Spleen (tissue), 11 donors: Measurements from ENCODE around the gene SLC38A7. TPM values are rescaled to one million over a fixed set of nuclear protein-coding genes. Genes with fewer than 3 reads are reported as not detected.

Experiments
- DNase-seq: peaks from one replicate; pipeline ENCODE4 v3.0.0-alpha.2; 2020
- H3K27ac ChIP-seq, 8 donors: fragments of 200-600 bp; sonication (generic) in 7 of 8; 1 replicate in 4 of 8; 2 replicates in 4 of 8; pipeline versions ENCODE4 v1.5.0 to v1.8.0; 2016 to 2021; ENCODE audit warnings: inconsistent platforms in 4 of 8, mild to moderate bottlenecking in 4 of 8, moderate library complexity in 1 of 8
- H3K27me3 ChIP-seq, 7 donors: fragments of 200-600 bp; sonication (generic) in 6 of 7; replicated peaks in 1 of 7; 1 replicate in 4 of 7; 2 replicates in 3 of 7; pipeline versions ENCODE4 v1.5.0 to v1.8.0; 2016 to 2021; ENCODE audit warnings: inconsistent platforms in 3 of 7, mild to moderate bottlenecking in 1 of 7
- H3K36me3 ChIP-seq, 6 donors: fragments of 200-600 bp; sonication (generic) in 5 of 6; 1 replicate in 4 of 6; 2 replicates in 2 of 6; pipeline versions ENCODE4 v1.5.0 to v1.8.0; 2016 to 2021; ENCODE audit warnings: inconsistent platforms in 2 of 6
- H3K4me1 ChIP-seq, 6 donors: fragments of 200-600 bp; sonication (generic) in 5 of 6; 1 replicate in 3 of 6; 2 replicates in 3 of 6; pipeline versions ENCODE4 v1.5.0 to v1.8.0; 2016 to 2021; ENCODE audit warnings: inconsistent platforms in 3 of 6
- H3K4me3 ChIP-seq, 8 donors: fragments of 200-600 bp; sonication (generic) in 7 of 8; 1 replicate in 4 of 8; 2 replicates in 4 of 8; pipeline versions ENCODE4 v1.5.0 to v1.8.0; 2016 to 2021; ENCODE audit warnings: inconsistent platforms in 4 of 8, mild to moderate bottlenecking in 4 of 8, moderate library complexity in 2 of 8
- H3K9me3 ChIP-seq, 8 donors: fragments of 200-600 bp; sonication (generic) in 7 of 8; 1 replicate in 4 of 8; 2 replicates in 4 of 8; pipeline versions ENCODE4 v1.5.0 to v1.8.0; 2016 to 2021; ENCODE audit warnings: inconsistent platforms in 4 of 8
- POLR2A ChIP-seq, 3 donors: fragments of 450-650 bp; IDR thresholded peaks; one replicate each; pipeline ENCODE4 v1.5.1; 2017; ENCODE audit warnings: antibody characterized with exemption in 3 of 3, mild to moderate bottlenecking in 1 of 3
- POLR2AphosphoS5 ChIP-seq, 3 donors: sonication (generic); formaldehyde crosslinking; IDR thresholded peaks; one replicate each; pipeline ENCODE4 v1.5.1; 2017; ENCODE audit warnings: antibody characterized with exemption in 3 of 3
- WGBS, 5 donors: extraction: QIAGEN DNeasy Blood & Tissue Kit in 3 of 5; methylation state at CpG; one replicate each; pipeline versions ENCODE4 v1.1.5 to v1.1.7; 2013 to 2018; 5-methylcytosine and 5-hydroxymethylcytosine counted together
- intact Hi-C: fragments of 100-400 bp; cut with DNase I; formaldehyde crosslinking; loops from one replicate; pipeline ENCODE4 v1.15.0; 2023; ENCODE audit warnings: low total_unique reads
- polyA plus RNA-seq, 3 donors: library from polyadenylated mRNA; stranded (reverse); fragments of 200-250 nt; gene quantifications; one replicate each; pipeline ENCODE4 v1.2.1, GENCODE V29; 2013
- total RNA-seq, 7 donors: library from RNA; depleted of rRNA in 3 of 7; stranded (reverse); fragments of >200 nt in 3 of 7; fragmentation: NEBNext Ultra II Directional in 4 of 7; extraction: Animal tissue kit (Norgen Biotek cat#: 25700) in 4 of 7; gene quantifications; one replicate each; pipeline versions ENCODE4 v1.1.0 to v1.2.1, GENCODE V29; 2016 to 2021
- TF ChIP-seq, protein P1 (sequence below), 11 experiments: fragments of 200-600 bp in 7 of 11; fragments of 450-650 bp in 4 of 11; sonication (generic) in 4 of 11; IDR thresholded peaks in 8 of 11; conservative IDR thresholded peaks in 3 of 11; 1 replicate in 7 of 11; 2 replicates in 4 of 11; pipeline versions ENCODE4 v1.4.0 to v1.8.0; 2016 to 2021; ENCODE audit warnings: antibody characterized with exemption in 11 of 11, inconsistent platforms in 4 of 11, mild to moderate bottlenecking in 1 of 11
- donor health status: healthy with polysubstance abuse.
- donor health status: DM: no; HTN: no; CAD: no; lungs with moderate emphysema.
- donor health status: DM: no; HTN: no; CAD: no.
- donor health status: Bipolar disorder and iron deficiency.
- donor health status: healthy.
- donor health status: DM: no; HTN: no; CAD: no.
- donor health status: DM: yes; HTN: yes; CAD: no.

Gene SLC38A7
- total and polyA plus RNA-seq, 10 donors, result 2.9 to 29.5 (median 18.8) TPM

DNA sequence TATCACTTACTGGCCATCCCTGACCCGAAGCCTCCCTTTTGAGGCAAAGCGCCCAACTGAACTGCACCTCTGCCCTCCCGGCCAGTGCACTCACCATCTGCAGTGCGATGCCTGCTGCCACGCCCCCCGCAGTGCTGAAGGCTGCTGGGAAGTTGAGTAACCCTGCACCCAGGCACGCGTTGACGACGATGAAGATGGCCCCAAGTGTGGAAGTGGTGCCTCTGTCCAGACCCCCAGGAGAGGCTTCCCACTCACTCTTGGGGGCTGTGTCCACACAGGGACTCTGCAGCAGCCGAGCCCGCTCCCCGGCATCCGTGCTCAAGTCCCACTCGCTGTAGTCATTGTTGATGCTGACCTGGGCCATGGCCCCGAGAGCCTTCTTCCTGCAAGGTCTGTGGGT, 4.8 kb downstream of the SLC38A7 start:
- WGBS, 5 donors, result 89 to 96% (median 95%) methylated on average over 16 of the region's 16 CpGs
- no peak for DNase-seq
- H3K27me3 ChIP-seq, result no peaks in the 10 kb centered on the region
- H3K4me1 ChIP-seq, result peaks cover 11 to 29% (median 23%) of the 10 kb centered on the region in 6 donors
- no peak overlapping the region for H3K4me3 ChIP-seq
- peaks cover 0 to 68% (median 29%) of the 10 kb centered on the region in 6 donors for H3K36me3 ChIP-seq
- no peak overlapping the region for H3K27ac ChIP-seq
- TF ChIP-seq, protein P1, sequence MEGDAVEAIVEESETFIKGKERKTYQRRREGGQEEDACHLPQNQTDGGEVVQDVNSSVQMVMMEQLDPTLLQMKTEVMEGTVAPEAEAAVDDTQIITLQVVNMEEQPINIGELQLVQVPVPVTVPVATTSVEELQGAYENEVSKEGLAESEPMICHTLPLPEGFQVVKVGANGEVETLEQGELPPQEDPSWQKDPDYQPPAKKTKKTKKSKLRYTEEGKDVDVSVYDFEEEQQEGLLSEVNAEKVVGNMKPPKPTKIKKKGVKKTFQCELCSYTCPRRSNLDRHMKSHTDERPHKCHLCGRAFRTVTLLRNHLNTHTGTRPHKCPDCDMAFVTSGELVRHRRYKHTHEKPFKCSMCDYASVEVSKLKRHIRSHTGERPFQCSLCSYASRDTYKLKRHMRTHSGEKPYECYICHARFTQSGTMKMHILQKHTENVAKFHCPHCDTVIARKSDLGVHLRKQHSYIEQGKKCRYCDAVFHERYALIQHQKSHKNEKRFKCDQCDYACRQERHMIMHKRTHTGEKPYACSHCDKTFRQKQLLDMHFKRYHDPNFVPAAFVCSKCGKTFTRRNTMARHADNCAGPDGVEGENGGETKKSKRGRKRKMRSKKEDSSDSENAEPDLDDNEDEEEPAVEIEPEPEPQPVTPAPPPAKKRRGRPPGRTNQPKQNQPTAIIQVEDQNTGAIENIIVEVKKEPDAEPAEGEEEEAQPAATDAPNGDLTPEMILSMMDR (IDR thresholded peaks at IDR 0.05 in 8 of 11, conservative IDR thresholded peaks at IDR 0.05 in 3 of 11), result no peak
- peak in 1 of 3 donors; percentile 35 for TF ChIP-seq POLR2AphosphoS5 (IDR thresholded peaks at IDR 0.05)
- H3K9me3 ChIP-seq, result no peaks in the 10 kb centered on the region
- intact Hi-C loops, result no loop called here

- WGBS, 5 donors, result 85 to 96% (median 92%) methylated on average over 2 to 3 of the region's 3 CpGs
- H3K4me3 ChIP-seq, result no peak overlapping the region
- TF ChIP-seq POLR2A (IDR thresholded peaks at IDR 0.05) (no peak), POLR2AphosphoS5 (IDR thresholded peaks at IDR 0.05) (no peak)
- TF ChIP-seq, protein P1 (IDR thresholded peaks at IDR 0.05 in 8 of 11, conservative IDR thresholded peaks at IDR 0.05 in 3 of 11), result no peak
- H3K9me3 ChIP-seq, result no peaks in the 10 kb centered on the region
- peaks cover 6 to 19% (median 15%) of the 10 kb centered on the region in 6 donors for H3K4me1 ChIP-seq
- no peak overlapping the region for H3K27ac ChIP-seq
- no peaks in the 10 kb centered on the region for H3K27me3 ChIP-seq
- intact Hi-C loops, result no loop called here
- peaks cover 0 to 78% (median 29%) of the 10 kb centered on the region in 6 donors for H3K36me3 ChIP-seq
- DNase-seq, result no peak
These were observed 5.9 kb downstream of the SLC38A7 start for GRCh38 chr16:58678716-58679115.

DNA sequence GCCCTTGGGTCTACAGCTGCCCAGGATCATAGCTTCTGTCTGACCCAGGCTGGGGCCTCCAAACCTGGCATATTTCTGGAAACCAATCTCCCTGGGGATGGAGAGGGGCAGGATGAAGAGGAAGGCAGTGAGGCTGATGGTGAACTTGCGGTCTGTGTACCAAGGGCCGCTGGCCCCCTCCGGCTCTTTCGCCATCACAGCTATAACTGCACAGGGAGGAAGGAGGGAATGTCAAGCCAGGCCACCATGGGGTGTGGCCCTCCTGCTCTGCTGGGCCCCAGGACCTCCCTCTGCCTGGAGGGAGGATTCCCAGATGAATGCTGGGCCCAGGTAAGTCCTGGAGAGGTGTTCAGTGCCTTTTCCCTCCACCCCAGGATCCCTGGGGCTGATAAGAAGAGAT, 6.3 kb downstream of the SLC38A7 start:
- H3K36me3 ChIP-seq, result peaks cover 0 to 83% (median 29%) of the 10 kb centered on the region in 6 donors
- no peak for DNase-seq
- TF ChIP-seq POLR2A (IDR thresholded peaks at IDR 0.05) (no peak), POLR2AphosphoS5 (IDR thresholded peaks at IDR 0.05) (no peak)
- TF ChIP-seq, protein P1 (IDR thresholded peaks at IDR 0.05 in 8 of 11, conservative IDR thresholded peaks at IDR 0.05 in 3 of 11), result no peak

DNA sequence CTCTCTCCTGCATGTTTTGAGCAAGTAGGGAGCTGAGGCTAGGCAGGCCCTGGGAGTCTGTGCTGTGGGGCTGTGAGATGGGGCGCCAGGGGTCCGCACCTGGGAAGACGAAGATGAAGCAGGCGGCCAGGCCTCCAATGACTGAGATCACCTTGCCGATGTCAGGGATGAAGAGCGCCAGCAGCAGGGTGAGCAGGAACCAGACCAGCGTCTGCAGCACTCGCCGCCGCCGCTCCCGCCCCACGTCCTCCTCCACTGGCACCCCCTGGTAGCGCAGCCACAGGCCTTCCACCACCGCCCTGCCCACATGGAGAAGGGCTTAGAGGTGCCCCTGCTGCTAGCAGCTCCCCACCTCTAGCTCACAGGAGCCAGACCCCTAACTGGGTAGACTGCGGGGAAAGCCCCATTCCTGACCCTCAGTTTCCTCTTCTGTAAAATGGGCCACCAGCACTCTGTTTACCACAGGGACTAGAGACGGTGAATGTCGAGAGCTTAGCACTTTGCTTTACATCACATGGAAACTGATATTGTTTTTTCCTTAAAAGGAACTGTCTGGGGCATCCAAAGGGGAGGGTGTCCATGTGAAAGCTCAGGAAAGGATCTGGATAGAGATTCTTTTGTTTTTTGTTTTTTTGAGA, 13.5 kb downstream of the SLC38A7 start:
- DNase-seq, result no peak
- peak in 1 of 3 donors; percentile 24 for TF ChIP-seq POLR2AphosphoS5 (IDR thresholded peaks at IDR 0.05)
- TF ChIP-seq, protein P1 (IDR thresholded peaks at IDR 0.05 in 8 of 11, conservative IDR thresholded peaks at IDR 0.05 in 3 of 11), result no peak
- no peaks in the 10 kb centered on the region for H3K9me3 ChIP-seq
- WGBS, 5 donors, result 92 to 97% (median 95%) methylated on average over 12 to 18 of the region's 18 CpGs
- H3K4me1 ChIP-seq, result no peaks in the 10 kb centered on the region
- no peaks in the 10 kb centered on the region for H3K27me3 ChIP-seq
- H3K27ac ChIP-seq, result no peak overlapping the region
- H3K36me3 ChIP-seq, result peaks cover 0 to 88% (median 33%) of the 10 kb centered on the region in 6 donors
- intact Hi-C loops, result no loop called here
- H3K4me3 ChIP-seq, result no peak overlapping the region

More for the DNA sequence above, 6.3 kb downstream of the SLC38A7 start:
- no peak overlapping the region for H3K4me3 ChIP-seq
- peaks cover 1 to 14% (median 11%) of the 10 kb centered on the region in 6 donors for H3K4me1 ChIP-seq
- intact Hi-C loops, result no loop called here
- H3K27ac ChIP-seq, result no peak overlapping the region
- H3K27me3 ChIP-seq, result no peaks in the 10 kb centered on the region
- H3K9me3 ChIP-seq, result no peaks in the 10 kb centered on the region
- WGBS, 5 donors, result 91 to 100% (median 97%) methylated on average over 2 to 4 of the region's 4 CpGs
